WTC11 (cell line): ENCODE data around the gene LAPTM5.

Source experiments
- CBFB ChIP-seq: sonication (generic); formaldehyde crosslinking; IDR thresholded peaks from 2 replicates; pipeline ENCODE4 v1.8.1; 2022; ENCODE audit warnings: mild to moderate bottlenecking, low read depth, missing genetic modification reagents
- CREB1 ChIP-seq: sonication (generic); formaldehyde crosslinking; IDR thresholded peaks from 2 replicates; pipeline ENCODE4 v1.8.0; 2023; ENCODE audit warnings: mild to moderate bottlenecking, missing genetic modification reagents
- CTCF ChIP-seq: fragments of 200-600 bp; IDR thresholded peaks from 2 replicates; pipeline ENCODE4 v1.8.0; 2022; ENCODE audit warnings: antibody characterized with exemption
- EMX1 ChIP-seq: fragments of 250-450 bp; sonication (Bioruptor Pico); IDR thresholded peaks from 2 replicates; pipeline ENCODE4 v1.8.0; 2021; ENCODE audit warnings: mild to moderate bottlenecking
- IRF1 ChIP-seq: sonication (generic); formaldehyde crosslinking; IDR thresholded peaks from 2 replicates; pipeline ENCODE4 v1.8.0; 2023; ENCODE audit warnings: missing genetic modification reagents
- MXD4 ChIP-seq: fragments of 250-450 bp; sonication (Bioruptor Pico); IDR thresholded peaks from 2 replicates; pipeline ENCODE4 v1.8.0; 2021; ENCODE audit warnings: mild to moderate bottlenecking, moderate library complexity, borderline replicate concordance
- TCF7 ChIP-seq: sonication (generic); formaldehyde crosslinking; IDR thresholded peaks from 2 replicates; pipeline ENCODE4 v1.8.0; 2022; ENCODE audit warnings: mild to moderate bottlenecking, low read depth, missing genetic modification reagents, moderate library complexity
- ZNF232 ChIP-seq: sonication (generic); formaldehyde crosslinking; IDR thresholded peaks from 2 replicates; pipeline ENCODE4 v1.8.0; 2022; ENCODE audit warnings: mild to moderate bottlenecking, missing genetic modification reagents
- ZNF423 ChIP-seq: fragments of 250-450 bp; sonication (Bioruptor Pico); IDR thresholded peaks from 2 replicates; pipeline ENCODE4 v2.1.2; 2022; ENCODE audit warnings: mild to moderate bottlenecking, moderate library complexity

- TF ChIP-seq ZNF232: no peak
- no peak for TF ChIP-seq CREB1 (CRISPR knock-in tag)
- TF ChIP-seq CTCF: no peak
- no peak for TF ChIP-seq EMX1 (CRISPR knock-in tag)
- no peak for TF ChIP-seq TCF7 (CRISPR knock-in tag)
- no peak for TF ChIP-seq IRF1 (CRISPR knock-in tag)
- TF ChIP-seq MXD4: no peak
- TF ChIP-seq ZNF423: no peak
- TF ChIP-seq CBFB (CRISPR knock-in tag): no peak
Measured at GRCh38 chr1:30756545-30757351, 826 bp downstream of the LAPTM5 start.
